Measurements from ENCODE around the gene THY1.
"Not testable (repeated sequence)": the region's sequence is repeated elsewhere in the genome, so short reads cannot be mapped to it uniquely, and the experiment has no call there.

Gene THY1

DNA sequence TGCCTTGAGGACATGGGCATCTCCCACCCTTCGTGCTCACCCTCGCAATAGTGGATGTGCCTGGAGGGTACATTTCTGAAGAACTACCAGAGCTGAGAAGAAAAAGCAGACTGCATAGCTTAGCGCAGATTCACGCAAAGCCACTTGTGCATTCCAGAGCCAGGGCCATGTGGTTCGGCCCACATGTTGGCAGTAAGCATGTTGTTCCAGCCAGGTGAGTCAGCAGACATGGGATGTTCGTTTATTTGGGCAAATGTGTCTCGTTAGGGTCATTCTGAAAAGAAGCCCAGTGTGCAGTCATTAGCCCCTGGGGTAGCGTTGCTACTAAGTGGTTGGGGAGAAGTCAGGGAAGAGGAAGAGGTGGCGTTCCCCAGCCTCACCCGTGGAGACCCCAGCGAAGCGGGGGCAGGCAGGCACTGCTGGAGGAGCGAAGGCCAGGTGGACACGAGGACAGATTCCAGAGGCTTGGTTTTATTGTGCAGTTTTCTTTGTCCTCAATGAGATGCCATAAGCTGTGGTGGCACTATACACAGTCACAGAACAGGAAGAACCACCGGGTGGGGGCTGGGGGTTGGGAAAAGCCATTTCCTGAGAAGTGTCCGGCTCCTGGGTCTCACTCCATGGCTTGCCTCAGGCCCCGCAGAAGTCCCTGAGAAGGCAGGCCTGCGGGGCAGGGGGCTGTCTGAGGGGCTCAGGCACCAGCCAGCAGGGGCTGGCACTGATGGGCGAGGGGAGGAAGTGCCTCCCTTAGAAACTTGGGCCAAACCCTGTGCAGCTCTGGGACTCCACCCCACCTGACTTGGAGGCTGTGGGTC is 5.0 kb downstream of the THY1 start:
- peak; percentile 73 for DNase-seq (ENCODE audit: low read depth)

DNA sequence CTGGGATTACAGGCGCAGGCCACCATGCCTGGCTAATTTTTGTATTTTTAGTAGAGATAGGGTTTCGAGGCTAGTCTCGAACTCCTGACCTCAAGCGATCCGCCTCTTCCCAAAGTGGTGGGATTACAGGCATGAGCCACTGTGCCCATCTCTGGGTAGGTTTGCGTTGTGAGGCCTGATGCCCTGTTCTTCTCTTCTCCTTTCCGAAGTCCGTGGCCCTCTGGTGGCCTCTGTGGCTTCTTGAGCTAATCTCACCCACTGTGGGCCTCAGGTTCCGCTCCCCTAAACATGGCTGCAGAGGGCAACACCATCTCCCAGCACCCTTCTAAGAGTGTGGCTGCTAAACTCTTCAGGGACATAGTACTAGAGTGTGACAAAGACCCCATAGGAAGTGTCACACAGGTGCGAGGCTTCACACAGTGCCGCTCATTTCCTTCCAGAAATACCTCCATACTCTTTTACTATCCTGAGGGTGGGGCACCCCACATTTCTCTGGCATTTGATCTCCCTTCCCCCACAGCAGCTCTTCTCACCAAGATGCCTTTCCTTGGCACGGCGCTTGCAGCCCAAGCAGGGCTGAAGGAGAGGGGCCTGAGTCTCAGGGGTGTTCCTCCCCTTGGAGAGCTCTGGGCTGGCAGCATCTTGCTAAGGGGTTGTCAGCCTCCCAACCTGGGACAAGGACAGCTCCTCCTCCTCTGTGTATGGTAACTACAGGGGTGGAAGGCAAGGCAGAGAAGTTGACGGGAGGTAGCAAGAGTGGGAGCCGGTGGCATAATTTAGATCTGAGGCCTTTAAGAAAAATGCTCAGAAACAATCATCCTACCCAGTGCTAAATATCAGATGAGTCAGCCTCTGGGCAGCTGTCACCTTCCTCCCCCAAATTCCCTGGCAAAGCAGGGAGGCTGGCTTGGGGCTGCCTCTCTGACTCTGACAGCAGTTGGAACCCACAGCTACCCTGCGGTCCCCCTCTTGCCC is 6.1 kb downstream of the THY1 start:
- peak; percentile 40 for DNase-seq (ENCODE audit: low read depth)

DNA sequence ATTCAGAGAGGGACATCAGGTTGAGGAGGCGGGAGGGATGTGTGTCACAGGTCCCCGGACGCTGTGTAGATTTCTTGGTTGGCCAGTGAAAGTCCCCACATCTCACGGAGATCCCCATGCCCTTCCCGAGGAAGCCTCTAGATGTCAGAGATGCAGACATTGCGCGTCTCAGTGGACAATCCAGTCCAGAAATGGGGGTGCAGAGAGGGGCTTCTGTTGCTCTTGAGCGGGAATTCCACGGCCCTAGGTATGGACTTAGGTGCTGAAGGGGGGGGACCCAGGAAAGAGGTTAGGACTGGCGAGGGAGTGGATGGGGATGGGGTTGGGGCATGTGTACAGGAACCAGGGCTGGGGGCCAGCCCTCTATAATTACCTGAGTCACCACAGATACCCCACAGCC is 7.0 kb downstream of the THY1 start:
- no peak for DNase-seq (ENCODE audit: low read depth)

DNA sequence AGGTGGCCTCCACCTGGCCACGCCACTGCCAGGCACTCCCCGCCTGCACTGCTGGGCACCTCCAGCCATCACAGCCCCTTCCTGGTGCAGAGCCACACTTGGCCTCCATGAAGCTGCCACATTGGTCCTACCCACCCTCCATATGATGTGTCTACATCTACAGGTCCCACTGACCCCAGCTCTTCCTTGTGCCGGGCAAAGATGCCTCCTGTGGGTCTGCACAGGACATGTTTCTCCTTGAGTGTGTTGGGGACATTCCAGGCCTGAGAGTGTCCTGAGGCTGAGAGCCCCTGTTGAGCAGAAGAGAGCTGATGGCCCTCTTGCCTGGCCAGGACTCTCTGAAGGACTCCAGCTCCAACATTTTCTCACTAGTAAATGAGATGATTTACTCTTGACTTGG is 7.5 kb downstream of the THY1 start:
- no peak for DNase-seq (ENCODE audit: low read depth)

DNA sequence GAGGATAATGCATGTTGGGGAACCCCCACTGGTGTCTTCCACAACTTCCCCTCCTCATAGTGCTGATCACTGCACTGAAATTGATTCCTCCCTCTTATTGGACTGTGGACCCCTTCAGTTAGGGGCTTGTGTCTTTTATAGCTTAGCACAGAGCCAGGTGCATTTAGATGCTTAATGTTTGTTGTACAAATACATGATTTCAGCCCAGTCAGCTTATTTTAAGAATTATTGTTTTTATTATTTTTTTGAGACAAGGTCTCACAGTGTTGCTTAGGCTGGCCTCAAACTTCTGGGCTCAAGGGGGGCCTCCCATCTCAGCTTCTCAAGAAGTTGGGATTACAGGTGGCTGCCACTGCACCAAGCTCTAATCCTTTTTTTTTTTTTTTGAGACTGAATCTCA is 8.2 kb downstream of the THY1 start:
- no peak for DNase-seq (ENCODE audit: low read depth)

DNA sequence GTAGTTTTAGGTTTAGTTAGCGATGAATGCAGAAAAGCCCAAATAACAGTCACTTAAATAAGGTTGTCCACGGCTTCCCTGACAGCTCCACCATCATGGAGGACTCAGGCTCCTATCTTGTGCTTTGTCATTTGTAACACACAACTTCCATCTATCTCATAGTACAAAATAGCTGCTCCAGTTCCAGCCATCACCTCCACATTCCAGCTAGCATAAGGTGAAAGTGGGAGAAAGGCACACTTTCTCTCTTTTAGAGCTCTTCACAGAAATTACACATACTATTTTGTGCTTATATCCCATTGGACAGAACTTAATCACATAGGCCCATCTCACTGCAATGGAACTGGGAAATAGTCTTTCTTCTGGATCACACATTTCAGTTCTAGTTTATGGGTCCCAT is 8.7 kb downstream of the THY1 start:
- DNase-seq (ENCODE audit: low read depth): no peak

DNA sequence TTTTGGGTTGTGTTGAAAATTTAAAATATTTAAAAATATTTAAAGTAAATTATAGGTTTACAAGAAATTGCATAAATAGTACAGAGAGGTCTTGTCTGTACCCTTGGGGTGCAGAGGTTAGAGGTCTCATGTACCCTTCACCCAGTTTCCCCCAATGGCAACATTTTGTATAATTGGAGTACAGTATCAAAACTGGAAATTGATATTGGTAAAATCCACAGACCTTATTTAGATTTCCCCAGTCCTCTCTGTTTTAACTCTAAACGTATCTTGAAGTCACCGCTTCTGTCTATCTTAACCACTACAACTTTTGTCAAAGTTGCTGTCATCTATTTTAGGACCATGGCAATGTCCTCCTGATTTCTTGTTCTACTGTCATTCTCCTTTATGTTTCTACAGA is 10.9 kb downstream of the THY1 start:
- no peak for DNase-seq (ENCODE audit: low read depth)

DNA sequence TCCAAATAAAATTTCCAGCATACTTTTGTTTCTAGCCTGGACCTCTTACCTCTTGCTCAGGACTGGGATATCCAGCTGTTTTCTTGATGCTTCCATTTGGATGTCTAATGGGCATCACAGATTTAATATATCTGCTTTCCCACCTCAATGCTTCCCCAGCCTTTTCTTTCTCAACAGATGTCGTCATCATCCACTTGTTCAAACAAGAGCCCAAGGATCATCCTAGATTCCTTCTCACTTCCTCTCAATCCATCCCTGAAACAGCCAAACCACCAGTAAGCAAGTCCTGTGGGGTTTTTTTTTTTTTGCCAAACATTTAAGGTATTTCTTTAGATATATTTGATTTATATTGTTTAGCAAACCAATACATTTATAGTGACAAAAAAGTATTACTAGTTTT is 12.5 kb downstream of the THY1 start:
- no peak for DNase-seq (ENCODE audit: low read depth)

DNA sequence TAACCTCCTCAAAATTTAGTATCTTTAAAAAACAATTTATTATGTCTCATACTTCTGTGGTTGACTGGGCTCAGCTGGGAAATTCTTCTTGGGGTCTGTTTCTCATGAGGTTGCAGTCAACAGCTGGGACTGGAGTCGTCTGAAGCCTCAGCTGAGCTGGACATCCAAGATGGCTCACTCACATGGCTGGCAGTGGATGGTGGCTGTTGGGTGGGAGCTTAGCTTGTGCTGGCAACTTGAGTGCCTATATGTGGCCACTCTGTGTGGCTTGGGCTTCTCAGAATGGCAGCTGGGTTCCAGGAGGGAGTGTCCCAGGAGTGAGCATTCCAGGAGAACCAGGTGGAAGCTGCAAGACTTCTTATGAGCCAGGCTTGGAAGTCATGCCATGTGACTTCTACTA is 13.2 kb downstream of the THY1 start:
- DNase-seq (ENCODE audit: low read depth): no peak

DNA sequence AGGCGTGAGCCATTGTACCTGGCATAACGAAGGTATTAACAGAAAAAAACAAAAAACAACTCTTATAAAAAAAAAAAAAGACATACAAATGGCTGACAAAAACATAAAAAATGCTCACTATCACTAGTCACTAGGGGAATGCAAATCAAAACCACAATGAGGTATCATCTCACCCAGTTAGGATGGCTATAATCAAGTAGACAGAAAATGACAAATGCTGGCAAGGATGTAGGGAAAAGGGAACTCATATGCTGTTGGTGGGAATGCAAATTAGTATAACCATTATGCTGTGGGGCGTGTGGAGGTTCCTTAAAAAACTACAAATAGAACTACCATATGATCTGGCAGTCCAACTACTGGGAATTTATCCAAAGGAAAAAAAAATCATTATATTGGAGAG is 17.0 kb downstream of the THY1 start:
- DNase-seq (ENCODE audit: low read depth): no peak

DNA sequence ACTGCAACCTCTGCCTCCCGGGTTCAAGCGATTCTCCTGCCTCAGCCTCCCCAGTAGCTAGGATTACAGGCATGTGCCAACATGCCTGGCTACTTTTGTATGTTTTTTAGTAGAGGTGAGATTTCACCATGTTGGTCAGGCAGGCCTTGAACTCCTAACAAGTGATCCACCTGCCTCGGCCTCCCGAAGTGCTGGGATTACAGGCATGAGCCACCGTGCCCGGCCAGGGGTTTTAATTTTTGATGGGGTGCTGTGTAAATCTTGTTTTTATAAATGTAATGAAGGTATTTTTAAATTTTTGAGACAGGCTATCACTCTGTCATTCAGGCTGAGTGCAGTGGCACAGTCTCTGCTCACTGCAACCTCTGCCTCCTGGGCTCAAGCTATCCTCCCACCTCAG is 17.5 kb downstream of the THY1 start:
- DNase-seq (ENCODE audit: low read depth): not testable (repeated sequence)

DNA sequence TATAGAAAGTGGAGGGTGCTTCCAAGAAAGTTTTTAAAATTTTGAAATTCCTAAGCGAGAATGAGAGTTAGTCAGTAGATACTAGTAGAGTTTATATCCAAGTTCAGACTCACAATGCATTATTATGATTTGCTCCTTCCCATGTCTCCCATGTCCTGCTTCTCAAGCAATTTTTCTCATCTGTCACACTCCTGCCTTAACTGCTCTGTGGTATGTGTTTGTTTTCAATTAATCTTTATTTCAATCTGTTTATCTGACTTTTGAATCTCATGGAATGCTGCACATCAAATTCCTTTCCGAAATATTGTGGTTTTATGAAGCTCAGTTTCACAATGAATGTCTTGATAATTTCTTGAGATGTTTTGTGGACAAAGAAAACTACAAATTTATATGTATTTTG is 18.1 kb downstream of the THY1 start:
- no peak for DNase-seq (ENCODE audit: low read depth)

DNA sequence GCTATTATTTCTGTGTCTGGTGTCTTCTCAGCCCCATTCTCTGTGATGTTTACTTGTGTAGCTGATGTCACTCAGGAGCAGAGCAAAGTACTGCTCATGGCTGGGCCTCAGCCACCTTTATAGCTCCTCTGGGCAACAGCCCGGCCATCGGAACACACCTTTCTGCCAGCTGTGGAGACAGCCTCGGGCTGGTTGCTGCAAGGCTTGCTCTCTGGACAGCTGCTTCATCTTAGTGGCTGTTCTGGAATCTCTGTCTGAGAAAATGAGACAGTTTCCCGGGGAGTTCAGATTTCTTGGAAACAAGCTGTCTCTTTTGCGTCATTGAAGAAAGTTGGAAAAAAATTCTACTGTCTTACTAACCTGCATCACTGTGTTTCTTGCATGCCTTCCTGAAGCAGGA is 20.0 kb downstream of the THY1 start:
- peak; percentile 18 for DNase-seq (ENCODE audit: low read depth)

DNA sequence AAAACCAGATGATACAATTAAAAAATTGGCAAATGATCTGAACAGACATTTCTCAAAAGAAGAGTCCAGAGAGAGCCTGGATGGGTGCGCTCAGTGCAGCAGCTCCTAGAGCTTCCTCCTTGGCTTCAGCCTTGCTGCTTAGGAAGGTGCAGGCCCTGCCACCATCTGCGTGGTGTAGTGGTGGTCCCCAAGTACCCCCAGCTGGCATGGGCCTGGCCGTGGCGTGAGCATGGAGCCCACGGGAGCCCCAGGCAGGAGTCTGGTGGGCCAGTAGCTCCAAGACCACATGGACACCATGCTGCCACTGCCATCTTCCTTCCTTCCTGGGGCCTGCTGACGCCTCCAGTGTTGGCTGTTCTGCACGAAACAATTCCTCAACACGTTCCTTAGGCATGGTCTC is 20.5 kb downstream of the THY1 start:
- DNase-seq (ENCODE audit: low read depth): no peak

DNA sequence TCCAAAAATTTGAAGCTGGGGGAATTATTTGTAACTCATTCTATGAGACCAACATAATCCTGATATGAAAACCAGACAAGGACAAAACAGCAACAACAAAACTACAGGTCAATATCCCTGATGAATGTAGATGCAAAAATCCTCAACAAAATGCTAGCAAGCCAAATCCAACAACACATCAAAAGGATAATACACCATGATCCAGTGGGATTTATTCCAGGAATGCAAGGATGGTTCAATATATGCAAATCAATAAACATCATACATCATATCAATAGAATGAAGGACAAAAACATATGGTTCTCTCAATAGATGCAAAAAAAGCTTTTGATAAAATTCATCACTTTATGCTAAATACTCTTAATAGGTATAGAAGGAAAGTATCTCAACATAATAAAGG is 22.1 kb downstream of the THY1 start:
- no peak for DNase-seq (ENCODE audit: low read depth)

DNA sequence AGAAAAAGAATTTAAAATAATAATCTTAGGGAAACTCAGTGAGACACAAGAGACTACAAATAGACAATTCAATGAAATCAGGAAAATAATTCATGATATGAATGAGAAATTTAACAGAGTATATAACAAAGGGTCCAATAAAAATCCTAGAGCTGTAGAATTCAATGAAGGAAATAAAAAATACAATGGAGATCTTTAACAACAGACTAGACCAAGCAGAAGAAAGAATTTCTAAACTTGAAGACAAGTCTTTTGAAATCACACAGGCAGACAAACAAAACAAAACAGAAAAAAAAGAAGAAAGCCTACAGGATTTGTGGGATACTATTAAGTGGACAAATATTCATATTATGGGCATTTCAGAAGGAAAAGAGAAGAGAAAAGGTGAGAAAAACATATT is 25.2 kb downstream of the THY1 start:
- no peak for DNase-seq (ENCODE audit: low read depth)

DNA sequence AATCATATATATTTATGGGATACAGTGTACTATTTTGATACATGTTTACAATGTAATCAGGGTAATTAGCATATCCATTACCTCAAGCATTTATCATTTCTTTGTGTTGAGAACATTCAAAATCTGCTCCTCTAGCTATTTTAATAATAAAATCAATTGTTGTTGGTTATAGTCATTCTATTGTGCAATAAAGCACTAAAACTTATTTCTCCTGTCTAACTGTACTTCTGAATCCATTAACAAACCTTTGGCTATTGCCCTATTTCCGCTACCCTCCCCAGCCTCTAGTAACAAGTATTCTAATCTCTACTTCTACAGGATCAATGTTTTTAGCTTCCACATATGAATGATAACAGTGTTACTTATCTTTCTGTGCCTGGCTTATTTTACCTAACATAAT is 26.1 kb downstream of the THY1 start:
- DNase-seq (ENCODE audit: low read depth): no peak

DNA sequence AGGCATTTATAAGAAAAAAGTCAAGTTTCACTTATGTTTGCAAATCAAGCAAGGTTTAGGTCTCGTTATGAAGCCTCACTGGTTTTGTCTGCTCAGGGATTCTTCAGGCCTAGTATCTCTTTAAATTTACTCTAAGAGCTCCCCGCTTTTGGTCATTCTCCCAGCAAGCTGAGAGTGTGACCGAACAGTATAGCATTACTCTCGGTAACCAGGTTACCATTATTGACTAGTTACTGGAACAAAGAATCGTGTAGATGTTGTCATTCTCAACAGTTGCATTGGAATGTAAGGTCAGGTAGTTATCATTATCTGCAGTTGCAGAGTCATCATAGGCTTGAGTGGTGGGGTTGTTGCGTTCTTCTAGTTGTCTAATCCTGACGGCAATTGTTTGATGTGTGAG is 31.7 kb downstream of the THY1 start:
- DNase-seq (ENCODE audit: low read depth): no peak

DNA sequence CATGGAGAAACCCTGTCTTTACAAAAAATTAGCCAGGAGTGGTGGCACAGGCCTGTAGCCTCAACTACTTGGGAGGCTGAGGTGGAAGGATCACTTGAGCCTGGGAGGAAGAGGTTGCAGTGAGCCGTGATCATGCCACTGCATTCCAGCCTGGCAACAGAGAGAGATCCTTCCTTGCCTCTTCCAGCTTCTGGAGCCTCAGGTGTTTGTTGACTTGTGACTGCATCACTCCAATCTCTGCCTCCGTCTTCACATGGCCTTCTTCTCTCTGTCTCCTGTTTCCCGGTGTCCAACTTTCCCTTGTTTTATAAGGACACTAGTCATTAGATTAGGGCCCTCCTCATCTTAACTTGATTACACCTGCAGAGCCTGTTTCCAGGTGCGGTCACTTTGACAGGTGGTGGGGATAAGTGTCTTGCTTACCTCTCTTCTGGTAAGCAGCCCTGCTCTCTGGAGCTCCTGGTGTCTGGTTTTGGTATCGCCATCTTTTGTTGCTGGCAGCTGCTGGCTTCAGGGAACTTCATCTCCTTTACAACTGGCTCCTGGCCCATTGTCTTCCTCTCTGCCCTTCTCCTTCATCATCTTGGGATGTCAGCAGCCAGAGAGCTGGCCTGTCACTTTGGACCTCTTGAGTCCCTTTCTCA is 33.2 kb downstream of the THY1 start:
- no peak for DNase-seq (ENCODE audit: low read depth)

DNA sequence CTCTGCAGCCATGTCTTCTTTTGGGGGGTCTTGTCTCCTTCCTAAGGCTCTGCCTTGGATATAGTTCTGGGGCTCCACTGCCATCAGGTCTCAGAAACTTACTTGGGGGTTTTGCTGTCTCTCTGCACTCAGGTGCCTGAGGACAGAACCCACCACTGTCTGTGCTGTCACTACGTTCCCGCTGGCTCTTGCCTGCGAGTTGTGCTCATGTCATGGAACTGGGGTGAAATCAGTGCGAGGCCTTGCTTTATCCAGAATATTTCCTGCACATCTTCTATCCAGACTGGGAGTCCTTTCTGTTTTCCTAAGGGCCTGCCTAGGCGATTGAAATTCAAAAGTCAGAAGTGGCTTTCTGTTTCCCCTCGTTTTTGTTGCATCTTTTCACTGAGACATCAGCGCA is 34.9 kb downstream of the THY1 start:
- DNase-seq (ENCODE audit: low read depth): no peak

DNA sequence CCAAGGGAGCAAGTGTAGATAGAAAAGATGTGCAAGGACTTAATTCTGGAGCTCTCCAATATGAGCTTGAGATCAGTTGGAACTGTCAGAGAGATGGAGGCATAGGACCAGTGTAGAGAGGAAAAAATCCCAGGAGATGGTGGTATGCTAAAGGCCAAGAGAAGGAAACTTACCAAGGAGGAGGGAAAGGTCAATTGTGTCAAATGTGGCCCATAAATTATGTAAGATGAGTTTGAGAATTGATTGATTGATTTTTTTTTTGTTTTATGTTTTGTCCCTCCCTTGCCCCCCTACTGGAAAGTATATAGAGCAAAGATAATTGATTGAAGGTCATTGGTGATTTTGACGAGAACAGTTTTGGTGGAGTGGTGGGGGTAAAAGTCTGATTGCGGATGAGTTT is 38.6 kb downstream of the THY1 start:
- DNase-seq (ENCODE audit: low read depth): no peak

DNA sequence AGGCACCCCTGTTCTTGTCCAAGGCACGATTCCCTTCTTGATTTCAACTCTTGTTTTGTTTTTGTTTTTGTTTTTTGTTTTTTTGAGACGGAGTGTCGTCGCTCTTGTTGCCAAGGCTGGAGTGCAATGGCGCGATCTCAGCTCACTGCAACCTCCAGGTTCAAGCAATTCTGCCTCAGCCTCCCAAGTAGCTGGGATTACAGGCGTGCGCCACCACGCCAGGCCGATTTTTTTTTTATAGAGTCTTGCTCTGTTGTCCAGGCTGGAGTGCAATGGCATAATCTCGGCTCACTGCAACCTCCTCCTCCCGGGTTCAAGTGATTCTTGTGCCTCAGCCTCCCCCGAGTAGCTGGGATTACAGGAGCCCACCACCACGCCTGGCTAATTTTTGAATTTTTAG is 40.5 kb downstream of the THY1 start:
- not testable (repeated sequence) for DNase-seq (ENCODE audit: low read depth)

DNA sequence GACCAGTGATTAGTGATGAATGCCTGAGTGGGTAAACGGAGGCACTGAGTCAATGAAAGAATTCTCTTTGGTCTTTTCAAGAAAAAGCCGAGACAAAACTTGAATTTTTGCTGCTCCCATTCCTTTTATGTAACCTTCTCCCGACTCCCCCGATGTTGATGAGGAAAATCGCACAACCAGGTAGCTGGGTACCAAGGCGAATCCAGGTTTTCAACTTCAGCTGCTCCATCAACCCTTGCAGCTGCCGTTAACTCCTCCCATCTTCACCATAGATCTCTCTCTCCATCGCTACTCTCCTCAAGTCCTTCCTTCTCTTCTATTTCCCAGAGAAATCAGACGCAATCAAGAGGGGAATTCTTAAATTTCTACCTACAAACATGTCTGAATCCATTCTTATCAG is 40.9 kb downstream of the THY1 start:
- no peak for DNase-seq (ENCODE audit: low read depth)

Measured in stromal cell of bone marrow (primary cell).